ENCODE data around the gene CD4. TPM values are rescaled to one million over a fixed set of nuclear protein-coding genes. Genes with fewer than 3 reads are reported as not detected.

The CD4 gene
- total and polyA plus RNA-seq, 10 of the 15 experiments (the other 5 are each of a cell fraction or from before 2014, with no cell fraction given), result 0.24 to 1.6 (median 0.69) TPM

- TF ChIP-seq, protein P1, sequence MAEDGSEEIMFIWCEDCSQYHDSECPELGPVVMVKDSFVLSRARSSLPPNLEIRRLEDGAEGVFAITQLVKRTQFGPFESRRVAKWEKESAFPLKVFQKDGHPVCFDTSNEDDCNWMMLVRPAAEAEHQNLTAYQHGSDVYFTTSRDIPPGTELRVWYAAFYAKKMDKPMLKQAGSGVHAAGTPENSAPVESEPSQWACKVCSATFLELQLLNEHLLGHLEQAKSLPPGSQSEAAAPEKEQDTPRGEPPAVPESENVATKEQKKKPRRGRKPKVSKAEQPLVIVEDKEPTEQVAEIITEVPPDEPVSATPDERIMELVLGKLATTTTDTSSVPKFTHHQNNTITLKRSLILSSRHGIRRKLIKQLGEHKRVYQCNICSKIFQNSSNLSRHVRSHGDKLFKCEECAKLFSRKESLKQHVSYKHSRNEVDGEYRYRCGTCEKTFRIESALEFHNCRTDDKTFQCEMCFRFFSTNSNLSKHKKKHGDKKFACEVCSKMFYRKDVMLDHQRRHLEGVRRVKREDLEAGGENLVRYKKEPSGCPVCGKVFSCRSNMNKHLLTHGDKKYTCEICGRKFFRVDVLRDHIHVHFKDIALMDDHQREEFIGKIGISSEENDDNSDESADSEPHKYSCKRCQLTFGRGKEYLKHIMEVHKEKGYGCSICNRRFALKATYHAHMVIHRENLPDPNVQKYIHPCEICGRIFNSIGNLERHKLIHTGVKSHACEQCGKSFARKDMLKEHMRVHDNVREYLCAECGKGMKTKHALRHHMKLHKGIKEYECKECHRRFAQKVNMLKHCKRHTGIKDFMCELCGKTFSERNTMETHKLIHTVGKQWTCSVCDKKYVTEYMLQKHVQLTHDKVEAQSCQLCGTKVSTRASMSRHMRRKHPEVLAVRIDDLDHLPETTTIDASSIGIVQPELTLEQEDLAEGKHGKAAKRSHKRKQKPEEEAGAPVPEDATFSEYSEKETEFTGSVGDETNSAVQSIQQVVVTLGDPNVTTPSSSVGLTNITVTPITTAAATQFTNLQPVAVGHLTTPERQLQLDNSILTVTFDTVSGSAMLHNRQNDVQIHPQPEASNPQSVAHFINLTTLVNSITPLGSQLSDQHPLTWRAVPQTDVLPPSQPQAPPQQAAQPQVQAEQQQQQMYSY (CRISPR knock-in tag; IDR thresholded peaks at IDR 0.05), result no peak
- TF ChIP-seq POU2F2 (IDR thresholded peaks at IDR 0.05; ENCODE audit: borderline replicate concordance, low read depth, low read length) (no peak), NR2C2 (IDR thresholded peaks at IDR 0.05; ENCODE audit: borderline replicate concordance, control insufficient read depth, insufficient read length, low read depth) (no peak), RELB (IDR thresholded peaks at IDR 0.05; ENCODE audit: low read depth) (no peak), NFYB (IDR thresholded peaks at IDR 0.05; ENCODE audit: insufficient read depth, low read depth, low read length) (no peak), NFYA (IDR thresholded peaks at IDR 0.05; ENCODE audit: borderline replicate concordance, low read depth, low read length) (no peak), STAT3 (IDR thresholded peaks at IDR 0.05; ENCODE audit: low read depth, low read length) (no peak)
Measured at GRCh38 chr12:6840761-6841515, 51.6 kb downstream of the CD4 start, which contains the start of gene GNB3 (continued).

Measured in GM12878 (cell line).